Keratinocyte (primary cell): ENCODE measurements around the gene ZMYM5. TPM values are rescaled to one million over a fixed set of nuclear protein-coding genes. Genes with fewer than 3 reads are reported as not detected.
"Not testable (repeated sequence)": the region's sequence is repeated elsewhere in the genome, so short reads cannot be mapped to it uniquely, and the experiment has no call there.

Experiments
- DNase-seq: peaks from one replicate; pipeline ENCODE4 v3.0.0-alpha.2; 2011; ENCODE audit warnings: low read depth, missing footprints, low spot score
- FAIRE-seq: peaks from 2 replicates; lab custom pipeline; 2011; peaks lifted over from hg19 to GRCh38; lab: Jason Lieb, UNC
- H2AFZ ChIP-seq: 2 replicates; pipeline ENCODE4 v1.6.0; 2012; ENCODE audit warnings: low read length, control low read depth, inconsistent platforms; ENCODE audit not compliant: control insufficient read depth
- H3K27ac ChIP-seq: 2 replicates; pipeline ENCODE4 v1.5.1; 2011; ENCODE audit warnings: low read length; ENCODE audit not compliant: control insufficient read depth, insufficient read depth
- H3K27me3 ChIP-seq: 3 replicates; pipeline ENCODE4 v1.6.0; 2011; ENCODE audit warnings: low read length; ENCODE audit not compliant: control insufficient read depth, insufficient read depth; ENCODE audit errors: extremely low read depth
- H3K36me3 ChIP-seq, 2 experiments: 2 replicates in 1 of 2; 3 replicates in 1 of 2; pipeline ENCODE4 v1.5.1; 2011; ENCODE audit warnings: low read length in 2 of 2, mild to moderate bottlenecking in 1 of 2; ENCODE audit not compliant: control insufficient read depth in 2 of 2, insufficient read depth in 2 of 2; ENCODE audit errors: extremely low read depth in 1 of 2
- H3K4me1 ChIP-seq: 3 replicates; pipeline ENCODE4 v1.5.1; 2011; ENCODE audit warnings: low read length; ENCODE audit not compliant: control insufficient read depth, insufficient read depth; ENCODE audit errors: extremely low read depth
- H3K4me2 ChIP-seq: 3 replicates; pipeline ENCODE4 v1.6.0; 2011; ENCODE audit warnings: low read depth, low read length; ENCODE audit not compliant: control insufficient read depth, insufficient read depth; ENCODE audit errors: extremely low read depth
- H3K4me3 ChIP-seq, 3 experiments: fragments of 200-600 bp in 1 of 3; sonication (generic) in 1 of 3; 2 replicates in 2 of 3; 3 replicates in 1 of 3; pipeline ENCODE4 v1.5.1; 2011 to 2016; ENCODE audit warnings: low read length in 3 of 3, mild to moderate bottlenecking in 3 of 3, control low read depth in 2 of 3, inconsistent platforms in 1 of 3, low read depth in 1 of 3, mixed read lengths in 1 of 3, mixed run types in 1 of 3, moderate library complexity in 1 of 3; ENCODE audit not compliant: control insufficient read depth in 2 of 3, insufficient read depth in 2 of 3; ENCODE audit errors: extremely low read depth in 1 of 3
- H3K79me2 ChIP-seq: 2 replicates; pipeline ENCODE4 v1.6.0; 2012; ENCODE audit warnings: low read length; ENCODE audit not compliant: control insufficient read depth, insufficient read depth
- H3K9ac ChIP-seq: 3 replicates; pipeline ENCODE4 v1.6.0; 2011; ENCODE audit warnings: low read length; ENCODE audit not compliant: control insufficient read depth, insufficient read depth; ENCODE audit errors: extremely low read depth
- H3K9me1 ChIP-seq: 3 replicates; pipeline ENCODE4 v1.6.0; 2011; ENCODE audit warnings: low read length; ENCODE audit not compliant: control insufficient read depth, insufficient read depth; ENCODE audit errors: extremely low read depth
- H3K9me3 ChIP-seq: 2 replicates; pipeline ENCODE4 v1.5.1; 2012; ENCODE audit warnings: low read depth, low read length; ENCODE audit not compliant: control insufficient read depth
- H4K20me1 ChIP-seq: 3 replicates; pipeline ENCODE4 v1.6.0; 2011; ENCODE audit warnings: low read length; ENCODE audit not compliant: control insufficient read depth, insufficient read depth; ENCODE audit errors: extremely low read depth
- CTCF ChIP-seq, 3 experiments: IDR thresholded peaks in 1 of 3; conservative IDR thresholded peaks in 1 of 3; optimal IDR thresholded peaks in 1 of 3; 2 replicates in 2 of 3; 3 replicates in 1 of 3; pipeline versions ENCODE3 to v1.5.1; 2011; ENCODE audit warnings: low read length in 3 of 3, mild to moderate bottlenecking in 3 of 3, moderate library complexity in 2 of 3, control low read depth in 1 of 3, inconsistent platforms in 1 of 3; ENCODE audit not compliant: insufficient read depth in 2 of 3; ENCODE audit errors: extremely low read depth in 1 of 3
- EZH2 ChIP-seq: IDR thresholded peaks from one replicate; pipeline ENCODE4 v1.6.1; 2012; ENCODE audit warnings: inconsistent platforms, mild to moderate bottlenecking, low read length, moderate library complexity
- dilution Hi-C: fragments of 300-500 bp; cut with MboI; formaldehyde crosslinking; loops from one replicate; pipeline ENCODE4 v1.7.0; 2020; ENCODE audit warnings: low sequenced_read_pairs; ENCODE audit not compliant: extremely low pct_ligation_motif_present
- polyA plus RNA-seq, 5 experiments: library from polyadenylated mRNA; depleted of rRNA in 3 of 5; stranded (reverse) in 3 of 5; stranded (forward) in 1 of 5; unstranded in 1 of 5; fragments of >200 nt; gene quantifications; 1 replicate in 1 of 5; 2 replicates in 3 of 5; 3 replicates in 1 of 5; pipeline versions ENCODE4 v1.2.1 to v1.2.3, GENCODE V29; 2011 to 2012; ENCODE audit warnings: missing spikeins in 2 of 5, low read depth in 1 of 5, low replicate concordance in 1 of 5

ZMYM5 gene
- polyA plus RNA-seq, 1 donor (not counting 4 experiments of a cell fraction or from before 2014, with no cell fraction given) = 15.4 TPM

- Histone ChIP-seq H3K27ac (peak overlapping the region; percentile 89), H3K27me3 (no peaks in the 10 kb centered on the region), H3K4me1 (peaks cover 20% of the 10 kb centered on the region), H3K79me2 (peaks cover 52% of the 10 kb centered on the region), H3K9me1 (no peaks in the 10 kb centered on the region), H3K4me3 (peak overlapping the region in 2 of 3 experiments; percentile 83 to 94), H3K9me3 (no peaks in the 10 kb centered on the region), H4K20me1 (no peaks in the 10 kb centered on the region), H3K9ac (peak overlapping the region; percentile 92), H2AFZ (no peak overlapping the region), H3K36me3 (peaks cover 0 to 4% of the 10 kb centered on the region in 2 experiments), H3K4me2 (peak overlapping the region; percentile 77)
- TF ChIP-seq CTCF (optimal IDR thresholded peaks at IDR 0.05 in 1 of 3, IDR thresholded peaks at IDR 0.05 in 1 of 3, conservative IDR thresholded peaks at IDR 0.05 in 1 of 3; ENCODE audit: extremely low read depth in 1 of 3, insufficient read depth in 2 of 3, low read length in 3 of 3) = no peak
- TF ChIP-seq EZH2 = no peak
- dilution Hi-C loops = no loop called here
- DNase-seq (no peak), FAIRE-seq (peak; percentile 87)
These were observed 2.4 kb downstream of the ZMYM5 start for GRCh38 chr13:19860884-19861655.

GRCh38 chr13:19857637-19858036 lies 5.8 kb downstream of the ZMYM5 start:
- H3K4me3 ChIP-seq, H4K20me1 ChIP-seq, H3K9ac ChIP-seq, H3K27ac ChIP-seq, H3K27me3 ChIP-seq, FAIRE-seq, DNase-seq, H3K36me3 ChIP-seq, H3K9me1 ChIP-seq, H2AFZ ChIP-seq, H3K9me3 ChIP-seq, H3K4me2 ChIP-seq, dilution Hi-C loops: not testable (repeated sequence)
- Histone ChIP-seq H3K79me2 (peaks cover 69% of the 10 kb centered on the region), H3K4me1 (peaks cover 19% of the 10 kb centered on the region)
